NCI-H146 treated with DMSO at 0.1 percent for 48 hours (cell line): ENCODE results near the gene GMIP.
"Not testable (repeated sequence)": the region's sequence is repeated elsewhere in the genome, so short reads cannot be mapped to it uniquely, and the experiment has no call there.

Experiments
- DNase-seq: peaks from one replicate; lab custom pipeline; 2025; ENCODE audit not compliant: unreplicated experiment; lab: John Stamatoyannopoulos, UW

Gene GMIP

GRCh38 chr19:19613506-19613905 is 30.0 kb downstream of the GMIP start:
- DNase-seq, result no peak

- no peak for DNase-seq
These were observed 32.9 kb downstream of the GMIP start for GRCh38 chr19:19610376-19611202.

- DNase-seq, result not testable (repeated sequence)
These were observed 36.8 kb downstream of the GMIP start for GRCh38 chr19:19606686-19607085.

GRCh38 chr19:19606021-19606420 is 37.4 kb downstream of the GMIP start:
- DNase-seq, result no peak

- DNase-seq, result peak; percentile 19
These were observed 40.6 kb downstream of the GMIP start for GRCh38 chr19:19602713-19603324.

GRCh38 chr19:19602136-19602712 is 41.2 kb downstream of the GMIP start:
- no peak for DNase-seq

- DNase-seq, result no peak
These were observed 42.6 kb downstream of the GMIP start for GRCh38 chr19:19600793-19601330.

GRCh38 chr19:19598728-19599451 is 44.6 kb downstream of the GMIP start:
- not testable (repeated sequence) for DNase-seq

GRCh38 chr19:19597809-19598306 is 45.6 kb downstream of the GMIP start:
- DNase-seq, result no peak

GRCh38 chr19:19595171-19595701 is 48.2 kb downstream of the GMIP start:
- DNase-seq, result no peak

GRCh38 chr19:19594381-19594780 is 49.1 kb downstream of the GMIP start:
- DNase-seq, result no peak

GRCh38 chr19:19592690-19593089 is 50.8 kb downstream of the GMIP start:
- DNase-seq, result no peak

- no peak for DNase-seq
These were observed 52.2 kb downstream of the GMIP start for GRCh38 chr19:19591133-19591825.

GRCh38 chr19:19588546-19588945 is 54.9 kb downstream of the GMIP start:
- no peak for DNase-seq

GRCh38 chr19:19587771-19588170 is 55.7 kb downstream of the GMIP start:
- no peak for DNase-seq

GRCh38 chr19:19584356-19584755 is 59.1 kb downstream of the GMIP start:
- no peak for DNase-seq

GRCh38 chr19:19582471-19582870 is 61.0 kb downstream of the GMIP start:
- DNase-seq, result no peak

GRCh38 chr19:19581391-19581790 is 62.1 kb downstream of the GMIP start:
- DNase-seq, result no peak

GRCh38 chr19:19580418-19580817 is 63.0 kb downstream of the GMIP start:
- no peak for DNase-seq
